HepG2 (cell line): ENCODE results near the gene SMIM22. TPM values are rescaled to one million over a fixed set of nuclear protein-coding genes. Genes with fewer than 3 reads are reported as not detected.
A peak's percentile ranks its signal among the peaks of the same experiment; 100 is the strongest.

Source experiments
- ADNP ChIP-seq: sonication (generic); formaldehyde crosslinking; IDR thresholded peaks from 2 replicates; pipeline ENCODE4 v1.4.0; 2020; ENCODE audit warnings: missing genetic modification reagents
- FOXJ3 ChIP-seq: sonication (generic); formaldehyde crosslinking; IDR thresholded peaks from 2 replicates; pipeline ENCODE4 v1.4.0; 2020; ENCODE audit warnings: missing genetic modification reagents, mild to moderate bottlenecking, borderline replicate concordance
- MLLT10 ChIP-seq: sonication (generic); formaldehyde crosslinking; IDR thresholded peaks from 2 replicates; pipeline ENCODE4 v1.4.0; 2020; ENCODE audit warnings: missing genetic modification reagents
- ZNF569 ChIP-seq: sonication (generic); formaldehyde crosslinking; IDR thresholded peaks from 2 replicates; pipeline ENCODE4 v1.5.0; 2020; ENCODE audit warnings: mild to moderate bottlenecking, missing genetic modification reagents, moderate library complexity, borderline replicate concordance
- ZNF839 ChIP-seq: sonication (generic); formaldehyde crosslinking; IDR thresholded peaks from 2 replicates; pipeline ENCODE4 v1.4.0; 2020; ENCODE audit warnings: missing genetic modification reagents, mild to moderate bottlenecking, borderline replicate concordance
- polyA plus RNA-seq, 8 experiments: library from polyadenylated mRNA; depleted of rRNA in 3 of 8; stranded (reverse) in 7 of 8; unstranded in 1 of 8; fragments of >200 nt; fragmentation: Illumina TruSeq in 4 of 8; extraction: Trizol in 4 of 8; gene quantifications; 2 replicates each; pipeline versions ENCODE4 v1.2.1 to v1.2.3, GENCODE V29; 2011 to 2016; ENCODE audit warnings: low read depth in 4 of 8, missing spikeins in 1 of 8, mixed read lengths in 1 of 8; ENCODE audit not compliant: insufficient read depth in 1 of 8
- total RNA-seq, 5 experiments: library from RNA; depleted of rRNA; stranded (reverse); fragments of >200 nt; fragmentation: Illumina TruSeq; extraction: Trizol; gene quantifications; 2 replicates each; pipeline ENCODE4 v1.2.3, GENCODE V29; 2016; ENCODE audit warnings: low read depth in 1 of 5
- TF ChIP-seq, protein P1 (sequence below): sonication (generic); formaldehyde crosslinking; conservative IDR thresholded peaks from 2 replicates; pipeline ENCODE4 v1.4.0; 2020; ENCODE audit warnings: mild to moderate bottlenecking, missing genetic modification reagents, moderate library complexity
- TF ChIP-seq, protein P2 (sequence below): sonication (generic); formaldehyde crosslinking; IDR thresholded peaks from 2 replicates; pipeline ENCODE4 v1.4.0; 2020; ENCODE audit warnings: missing genetic modification reagents
- TF ChIP-seq, protein P3 (sequence below), 2 experiments: fragments of 450-650 bp in 1 of 2; sonication (generic) in 1 of 2; formaldehyde crosslinking in 1 of 2; IDR thresholded peaks; 2 replicates each; pipeline versions ENCODE4 v1.6.1 to v1.8.0; 2016 to 2022; ENCODE audit warnings: antibody characterized with exemption in 1 of 2, mild to moderate bottlenecking in 1 of 2, missing genetic modification reagents in 1 of 2

SMIM22 gene
- total and polyA plus RNA-seq, 2 of the 13 experiments (the other 11 are each of a cell fraction or from before 2014, with no cell fraction given), result not detected

DNA sequence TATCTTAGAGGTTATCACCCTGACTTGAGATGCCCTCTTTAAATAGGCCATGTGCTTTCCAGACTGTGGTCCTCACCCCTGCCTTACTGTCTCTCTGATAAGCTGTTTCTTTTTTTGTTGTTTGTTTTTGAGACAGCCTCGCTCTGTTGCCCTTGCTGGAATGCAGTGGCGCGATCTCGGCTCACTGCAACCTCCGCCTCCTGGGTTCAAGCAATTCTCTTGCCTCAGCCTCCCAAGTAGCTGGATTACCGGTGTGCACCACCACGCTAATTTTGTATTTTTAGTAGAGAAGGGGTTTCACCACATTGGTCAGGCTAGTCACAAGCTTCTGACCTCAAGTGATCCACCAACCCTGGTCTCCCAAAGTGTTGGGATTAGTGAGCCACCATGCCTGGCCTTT, 6.3 kb upstream of the SMIM22 start (continued):
- TF ChIP-seq, protein P1, sequence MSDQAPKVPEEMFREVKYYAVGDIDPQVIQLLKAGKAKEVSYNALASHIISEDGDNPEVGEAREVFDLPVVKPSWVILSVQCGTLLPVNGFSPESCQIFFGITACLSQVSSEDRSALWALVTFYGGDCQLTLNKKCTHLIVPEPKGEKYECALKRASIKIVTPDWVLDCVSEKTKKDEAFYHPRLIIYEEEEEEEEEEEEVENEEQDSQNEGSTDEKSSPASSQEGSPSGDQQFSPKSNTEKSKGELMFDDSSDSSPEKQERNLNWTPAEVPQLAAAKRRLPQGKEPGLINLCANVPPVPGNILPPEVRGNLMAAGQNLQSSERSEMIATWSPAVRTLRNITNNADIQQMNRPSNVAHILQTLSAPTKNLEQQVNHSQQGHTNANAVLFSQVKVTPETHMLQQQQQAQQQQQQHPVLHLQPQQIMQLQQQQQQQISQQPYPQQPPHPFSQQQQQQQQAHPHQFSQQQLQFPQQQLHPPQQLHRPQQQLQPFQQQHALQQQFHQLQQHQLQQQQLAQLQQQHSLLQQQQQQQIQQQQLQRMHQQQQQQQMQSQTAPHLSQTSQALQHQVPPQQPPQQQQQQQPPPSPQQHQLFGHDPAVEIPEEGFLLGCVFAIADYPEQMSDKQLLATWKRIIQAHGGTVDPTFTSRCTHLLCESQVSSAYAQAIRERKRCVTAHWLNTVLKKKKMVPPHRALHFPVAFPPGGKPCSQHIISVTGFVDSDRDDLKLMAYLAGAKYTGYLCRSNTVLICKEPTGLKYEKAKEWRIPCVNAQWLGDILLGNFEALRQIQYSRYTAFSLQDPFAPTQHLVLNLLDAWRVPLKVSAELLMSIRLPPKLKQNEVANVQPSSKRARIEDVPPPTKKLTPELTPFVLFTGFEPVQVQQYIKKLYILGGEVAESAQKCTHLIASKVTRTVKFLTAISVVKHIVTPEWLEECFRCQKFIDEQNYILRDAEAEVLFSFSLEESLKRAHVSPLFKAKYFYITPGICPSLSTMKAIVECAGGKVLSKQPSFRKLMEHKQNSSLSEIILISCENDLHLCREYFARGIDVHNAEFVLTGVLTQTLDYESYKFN, result no peak
- TF ChIP-seq ZNF569 (CRISPR knock-in tag), result no peak
- TF ChIP-seq, protein P2, sequence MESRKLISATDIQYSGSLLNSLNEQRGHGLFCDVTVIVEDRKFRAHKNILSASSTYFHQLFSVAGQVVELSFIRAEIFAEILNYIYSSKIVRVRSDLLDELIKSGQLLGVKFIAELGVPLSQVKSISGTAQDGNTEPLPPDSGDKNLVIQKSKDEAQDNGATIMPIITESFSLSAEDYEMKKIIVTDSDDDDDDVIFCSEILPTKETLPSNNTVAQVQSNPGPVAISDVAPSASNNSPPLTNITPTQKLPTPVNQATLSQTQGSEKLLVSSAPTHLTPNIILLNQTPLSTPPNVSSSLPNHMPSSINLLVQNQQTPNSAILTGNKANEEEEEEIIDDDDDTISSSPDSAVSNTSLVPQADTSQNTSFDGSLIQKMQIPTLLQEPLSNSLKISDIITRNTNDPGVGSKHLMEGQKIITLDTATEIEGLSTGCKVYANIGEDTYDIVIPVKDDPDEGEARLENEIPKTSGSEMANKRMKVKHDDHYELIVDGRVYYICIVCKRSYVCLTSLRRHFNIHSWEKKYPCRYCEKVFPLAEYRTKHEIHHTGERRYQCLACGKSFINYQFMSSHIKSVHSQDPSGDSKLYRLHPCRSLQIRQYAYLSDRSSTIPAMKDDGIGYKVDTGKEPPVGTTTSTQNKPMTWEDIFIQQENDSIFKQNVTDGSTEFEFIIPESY (CRISPR knock-in tag), result no peak
- TF ChIP-seq ZNF839 (CRISPR knock-in tag), result no peak
- TF ChIP-seq MLLT10 (CRISPR knock-in tag), result no peak
- peak; percentile 28; the same call in 1 of the 2 replicates for TF ChIP-seq ADNP (CRISPR knock-in tag)
- 0 out of 2 replicates have a peak, but pooled peaks have one; percentile 6 for TF ChIP-seq FOXJ3 (CRISPR knock-in tag)
- TF ChIP-seq, protein P3, sequence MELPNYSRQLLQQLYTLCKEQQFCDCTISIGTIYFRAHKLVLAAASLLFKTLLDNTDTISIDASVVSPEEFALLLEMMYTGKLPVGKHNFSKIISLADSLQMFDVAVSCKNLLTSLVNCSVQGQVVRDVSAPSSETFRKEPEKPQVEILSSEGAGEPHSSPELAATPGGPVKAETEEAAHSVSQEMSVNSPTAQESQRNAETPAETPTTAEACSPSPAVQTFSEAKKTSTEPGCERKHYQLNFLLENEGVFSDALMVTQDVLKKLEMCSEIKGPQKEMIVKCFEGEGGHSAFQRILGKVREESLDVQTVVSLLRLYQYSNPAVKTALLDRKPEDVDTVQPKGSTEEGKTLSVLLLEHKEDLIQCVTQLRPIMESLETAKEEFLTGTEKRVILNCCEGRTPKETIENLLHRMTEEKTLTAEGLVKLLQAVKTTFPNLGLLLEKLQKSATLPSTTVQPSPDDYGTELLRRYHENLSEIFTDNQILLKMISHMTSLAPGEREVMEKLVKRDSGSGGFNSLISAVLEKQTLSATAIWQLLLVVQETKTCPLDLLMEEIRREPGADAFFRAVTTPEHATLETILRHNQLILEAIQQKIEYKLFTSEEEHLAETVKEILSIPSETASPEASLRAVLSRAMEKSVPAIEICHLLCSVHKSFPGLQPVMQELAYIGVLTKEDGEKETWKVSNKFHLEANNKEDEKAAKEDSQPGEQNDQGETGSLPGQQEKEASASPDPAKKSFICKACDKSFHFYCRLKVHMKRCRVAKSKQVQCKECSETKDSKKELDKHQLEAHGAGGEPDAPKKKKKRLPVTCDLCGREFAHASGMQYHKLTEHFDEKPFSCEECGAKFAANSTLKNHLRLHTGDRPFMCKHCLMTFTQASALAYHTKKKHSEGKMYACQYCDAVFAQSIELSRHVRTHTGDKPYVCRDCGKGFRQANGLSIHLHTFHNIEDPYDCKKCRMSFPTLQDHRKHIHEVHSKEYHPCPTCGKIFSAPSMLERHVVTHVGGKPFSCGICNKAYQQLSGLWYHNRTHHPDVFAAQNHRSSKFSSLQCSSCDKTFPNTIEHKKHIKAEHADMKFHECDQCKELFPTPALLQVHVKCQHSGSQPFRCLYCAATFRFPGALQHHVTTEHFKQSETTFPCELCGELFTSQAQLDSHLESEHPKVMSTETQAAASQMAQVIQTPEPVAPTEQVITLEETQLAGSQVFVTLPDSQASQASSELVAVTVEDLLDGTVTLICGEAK (IDR thresholded peaks at IDR 0.05), result no peak
- TF ChIP-seq, protein P3 (CRISPR knock-in tag; IDR thresholded peaks at IDR 0.05), result no peak
